Measurements from ENCODE around the gene UTS2B.

DNA sequence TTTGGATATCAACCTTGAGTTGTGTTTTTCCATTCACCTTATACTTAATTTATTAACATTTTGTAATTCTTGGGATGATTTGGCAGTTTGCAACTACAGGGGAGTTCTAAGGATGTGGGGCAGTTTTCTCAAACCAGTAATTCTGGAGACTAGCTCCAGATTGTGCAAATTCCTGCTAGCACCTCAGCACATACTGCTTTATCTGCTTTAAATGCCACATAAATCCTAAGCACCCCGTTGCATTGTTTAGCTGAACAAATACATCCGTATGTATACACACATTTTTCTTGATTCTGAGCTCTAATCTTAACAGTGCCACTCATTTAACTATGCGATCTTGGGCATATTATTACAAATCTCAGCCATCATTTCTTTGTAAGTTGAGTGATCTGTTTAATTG is 16.9 kb upstream of the UTS2B start:
- no peak for TF ChIP-seq CTCF (IDR thresholded peaks at IDR 0.05; ENCODE audit: low read depth, low read length, missing input control)
- no peak for TF ChIP-seq YY1 (IDR thresholded peaks at IDR 0.05)
- TF ChIP-seq RAD21 (IDR thresholded peaks at IDR 0.05), result no peak
- no peak for TF ChIP-seq TAF1 (conservative IDR thresholded peaks at IDR 0.05)
- no peak for TF ChIP-seq JUND (IDR thresholded peaks at IDR 0.05)
- TF ChIP-seq GABPA (IDR thresholded peaks at IDR 0.05 in 1 of 2, conservative IDR thresholded peaks at IDR 0.05 in 1 of 2), result no peak
- TF ChIP-seq MAX (IDR thresholded peaks at IDR 0.05), result no peak
- TF ChIP-seq, protein P1, sequence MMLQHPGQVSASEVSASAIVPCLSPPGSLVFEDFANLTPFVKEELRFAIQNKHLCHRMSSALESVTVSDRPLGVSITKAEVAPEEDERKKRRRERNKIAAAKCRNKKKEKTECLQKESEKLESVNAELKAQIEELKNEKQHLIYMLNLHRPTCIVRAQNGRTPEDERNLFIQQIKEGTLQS (IDR thresholded peaks at IDR 0.05), result no peak

Measured in liver (tissue), 3 donors.